HepG2 (cell line): ENCODE measurements around the gene WNT16. TPM values are rescaled to one million over a fixed set of nuclear protein-coding genes. Genes with fewer than 3 reads are reported as not detected.

Experiments used
- ATAC-seq: fragments of 200-7000 bp; cut with Tn5 transposase; 3 replicates; pipeline ENCODE4 v1.9.1; 2020; ENCODE audit warnings: mild to moderate bottlenecking, moderate library complexity
- BruUV-seq: library from RNA; stranded (reverse); fragments of 400-500 nt; replicated peaks from 2 replicates; lab custom pipeline; 2021; lab: Mats Ljungman, UMichigan
- CTCF ChIA-PET: fragments of 300-600 bp; formaldehyde crosslinking; extraction: SDS; loops from one replicate; lab custom pipeline; 2021; ENCODE audit warnings: low total read pairs, inconsistent platforms, low intra/inter-chr PET ratio; lab: Yijun Ruan, JAX
- POLR2A ChIA-PET: fragments of 350-600 bp; sonication (Branson Sonifier 250); formaldehyde crosslinking; loops from one replicate; lab custom pipeline; 2020; ENCODE audit warnings: antibody characterized with exemption, inconsistent platforms; lab: Yijun Ruan, JAX
- DNase-seq: peaks from one replicate; pipeline ENCODE4 v3.0.0-alpha.2; 2015; ENCODE audit warnings: low spot score
- FAIRE-seq: peaks from 3 replicates; lab custom pipeline; 2011; peaks lifted over from hg19 to GRCh38; lab: Jason Lieb, UNC
- H2AFZ ChIP-seq: one replicate; pipeline ENCODE4 v1.6.1; 2011; ENCODE audit warnings: low read length, inconsistent platforms
- H3K27ac ChIP-seq: fragments of 300-600 bp; 3 replicates; pipeline ENCODE4 v1.8.0; 2011; ENCODE audit warnings: mixed run types, mild to moderate bottlenecking, mixed read lengths, low read length, inconsistent platforms; ENCODE audit not compliant: insufficient read depth; ENCODE audit errors: extremely low read length
- H3K27me3 ChIP-seq, 2 experiments: fragments of 200-600 bp in 1 of 2; 2 replicates in 1 of 2; 3 replicates in 1 of 2; pipeline versions ENCODE4 v1.6.0 to v1.8.0; 2011; ENCODE audit warnings: low read length in 2 of 2, mild to moderate bottlenecking in 2 of 2, moderate library complexity in 2 of 2, inconsistent platforms in 1 of 2; ENCODE audit not compliant: insufficient read depth in 2 of 2, control insufficient read depth in 1 of 2
- H3K36me3 ChIP-seq, 2 experiments: fragments of 200-600 bp in 1 of 2; replicated peaks in 1 of 2; 2 replicates in 1 of 2; 3 replicates in 1 of 2; pipeline versions ENCODE4 v1.5.1 to v1.8.0; 2011; ENCODE audit warnings: low read length in 2 of 2, inconsistent platforms in 1 of 2; ENCODE audit not compliant: insufficient read depth in 2 of 2, control insufficient read depth in 1 of 2
- H3K4me1 ChIP-seq: 2 replicates; pipeline ENCODE4 v1.5.1; 2012; ENCODE audit warnings: low read length, inconsistent platforms; ENCODE audit not compliant: insufficient read depth
- H3K4me2 ChIP-seq: 2 replicates; pipeline ENCODE4 v1.6.0; 2011; ENCODE audit warnings: low read depth, low read length, inconsistent platforms
- H3K4me3 ChIP-seq, 3 experiments: fragments of 200-600 bp in 1 of 3; sonication (generic), shearing (Covaris generic) in 1 of 3; replicated peaks in 1 of 3; 2 replicates each; pipeline ENCODE4 v1.5.1; 2011 to 2016; ENCODE audit warnings: low read length in 3 of 3, inconsistent platforms in 2 of 3, low read depth in 2 of 3, mild to moderate bottlenecking in 2 of 3, control low read depth in 1 of 3, mixed read lengths in 1 of 3; ENCODE audit not compliant: insufficient read depth in 1 of 3
- H3K79me2 ChIP-seq: one replicate; pipeline ENCODE4 v1.6.1; 2011; ENCODE audit warnings: low read length, inconsistent platforms; ENCODE audit not compliant: insufficient read depth
- H3K9ac ChIP-seq: 2 replicates; pipeline ENCODE4 v1.6.0; 2011; ENCODE audit warnings: mild to moderate bottlenecking, low read depth, low read length, inconsistent platforms; ENCODE audit not compliant: insufficient read depth
- H3K9me3 ChIP-seq: 2 replicates; pipeline ENCODE4 v1.5.1; 2012; ENCODE audit warnings: mild to moderate bottlenecking, low read length
- H4K20me1 ChIP-seq: 2 replicates; pipeline ENCODE4 v1.6.0; 2011; ENCODE audit warnings: inconsistent platforms, mild to moderate bottlenecking, low read length, moderate library complexity; ENCODE audit not compliant: insufficient read depth
- BRF2 ChIP-seq: sonication (generic); formaldehyde crosslinking; IDR thresholded peaks from 2 replicates; pipeline ENCODE4 v1.8.1; 2022; ENCODE audit warnings: mild to moderate bottlenecking, missing genetic modification reagents
- GRHL1 ChIP-seq: sonication (generic); formaldehyde crosslinking; conservative IDR thresholded peaks from 2 replicates; pipeline ENCODE4 v1.8.0; 2022; ENCODE audit warnings: missing genetic modification reagents
- HNRNPL ChIP-seq: fragments of 200-400 bp; formaldehyde crosslinking; IDR thresholded peaks from 2 replicates; pipeline ENCODE4 v1.6.1; 2017; ENCODE audit warnings: mild to moderate bottlenecking, low read depth, low read length
- IRX3 ChIP-seq: sonication (generic); formaldehyde crosslinking; IDR thresholded peaks from 2 replicates; pipeline ENCODE4 v1.8.1; 2023; ENCODE audit warnings: mild to moderate bottlenecking, low read depth, missing genetic modification reagents, borderline replicate concordance
- SP5 ChIP-seq: IDR thresholded peaks from 2 replicates; pipeline ENCODE4 v1.6.1; 2016; ENCODE audit warnings: low read depth, borderline replicate concordance
- STAT6 ChIP-seq: sonication (generic); formaldehyde crosslinking; IDR thresholded peaks from 2 replicates; pipeline ENCODE4 v1.4.0; 2020; ENCODE audit warnings: missing genetic modification reagents, mild to moderate bottlenecking, borderline replicate concordance
- ZNF407 ChIP-seq: sonication (generic); formaldehyde crosslinking; IDR thresholded peaks from one replicate; pipeline ENCODE4 v1.5.1; 2020; ENCODE audit warnings: mild to moderate bottlenecking, missing genetic modification reagents; ENCODE audit errors: not compliant biosample characterization
- ZNF674 ChIP-seq: sonication (generic); formaldehyde crosslinking; IDR thresholded peaks from 2 replicates; pipeline ENCODE4 v1.5.0; 2020; ENCODE audit warnings: low read depth, mild to moderate bottlenecking, missing genetic modification reagents
- ZNF747 ChIP-seq: sonication (generic); formaldehyde crosslinking; IDR thresholded peaks from 2 replicates; pipeline ENCODE4 v1.8.1; 2023; ENCODE audit warnings: missing genetic modification reagents, mild to moderate bottlenecking, borderline replicate concordance
- WGBS: methylation state at CpG from one replicate; pipeline ENCODE4 v1.1.6; 2017; ENCODE audit warnings: low lambda C conversion rate; 5-methylcytosine and 5-hydroxymethylcytosine counted together
- in situ Hi-C: cut with HindIII; loops from 2 replicates; pipeline ENCODE4 v1.10.0; 2017; ENCODE audit warnings: low pct_unique_long_range_greater_than_20kb; ENCODE audit not compliant: extremely low pct_ligation_motif_present
- intact Hi-C: fragments of 100-400 bp; cut with micrococcal nuclease; formaldehyde crosslinking; loops from one replicate; pipeline ENCODE4 v1.10.0; 2022; ENCODE audit not compliant: unreplicated experiment
- polyA plus RNA-seq, 8 experiments: library from polyadenylated mRNA; depleted of rRNA in 3 of 8; stranded (reverse) in 7 of 8; unstranded in 1 of 8; fragments of >200 nt; fragmentation: Illumina TruSeq in 4 of 8; extraction: Trizol in 4 of 8; gene quantifications; 2 replicates each; pipeline versions ENCODE4 v1.2.1 to v1.2.3, GENCODE V29; 2011 to 2016; ENCODE audit warnings: low read depth in 4 of 8, missing spikeins in 1 of 8, mixed read lengths in 1 of 8; ENCODE audit not compliant: insufficient read depth in 1 of 8
- total RNA-seq, 5 experiments: library from RNA; depleted of rRNA; stranded (reverse); fragments of >200 nt; fragmentation: Illumina TruSeq; extraction: Trizol; gene quantifications; 2 replicates each; pipeline ENCODE4 v1.2.3, GENCODE V29; 2016; ENCODE audit warnings: low read depth in 1 of 5

Gene WNT16
- total and polyA plus RNA-seq, 2 of the 13 experiments (the other 11 are each of a cell fraction or from before 2014, with no cell fraction given) = not detected

- H3K4me3 ChIP-seq = no peak overlapping the region
- H3K4me1 ChIP-seq = no peaks in the 10 kb centered on the region
- no peaks in the 10 kb centered on the region for H4K20me1 ChIP-seq
- no peak for FAIRE-seq
- no peaks in the 10 kb centered on the region for H3K9me3 ChIP-seq
- ChIA-PET CTCF (no interaction called here), POLR2A (no interaction called here)
- DNase-seq = no peak
- H2AFZ ChIP-seq = no peak overlapping the region
- H3K4me2 ChIP-seq = no peak overlapping the region
- H3K27me3 ChIP-seq = no peaks in the 10 kb centered on the region; a peak in 1 of 5 replicates
- no peak overlapping the region for H3K27ac ChIP-seq
- intact Hi-C loops = no loop called here
- no peak for ATAC-seq
- H3K36me3 ChIP-seq = no peaks in the 10 kb centered on the region
- BruUV-seq = no TSS peak
- 21% methylated on average over 2 of the region's 2 CpGs for WGBS
- in situ Hi-C loops = no loop called here
- no peak for TF ChIP-seq SP5
- TF ChIP-seq ZNF747 (CRISPR knock-in tag) = no peak
- TF ChIP-seq ZNF407 (CRISPR knock-in tag) = no peak
- no peak for TF ChIP-seq GRHL1 (CRISPR knock-in tag)
- no peak for TF ChIP-seq ZNF674 (CRISPR knock-in tag)
- no peak for TF ChIP-seq IRX3 (CRISPR knock-in tag)
- no peak for TF ChIP-seq STAT6 (CRISPR knock-in tag)
- no peak for TF ChIP-seq BRF2 (CRISPR knock-in tag)
- TF ChIP-seq HNRNPL = no peak
- H3K9ac ChIP-seq = no peak overlapping the region
- H3K79me2 ChIP-seq = no peaks in the 10 kb centered on the region
Measured at GRCh38 chr7:121300685-121301420, 27.9 kb upstream of the WNT16 start.
